Choroid plexus epithelial cell (primary cell): ENCODE data around the gene TM9SF3.

Experiments
- DNase-seq: peaks from one replicate; pipeline ENCODE4 v3.0.0-alpha.2; 2010; ENCODE audit warnings: low read depth
- H3K4me3 ChIP-seq: 2 replicates; pipeline ENCODE4 v1.5.1; 2011; ENCODE audit warnings: low read depth, mild to moderate bottlenecking, control low read depth, low read length, moderate library complexity
- CTCF ChIP-seq: conservative IDR thresholded peaks from 2 replicates; pipeline ENCODE4 v1.5.1; 2011; ENCODE audit warnings: low read depth, mild to moderate bottlenecking, control low read depth, inconsistent platforms, low read length, moderate library complexity

Gene TM9SF3

GRCh38 chr10:96622013-96622787 is 35.4 kb upstream of the TM9SF3 start:
- H3K4me3 ChIP-seq: no peak overlapping the region
- TF ChIP-seq CTCF: no peak
- DNase-seq: no peak

- peak; percentile 38 for DNase-seq
- no peak for TF ChIP-seq CTCF
- no peak overlapping the region for H3K4me3 ChIP-seq
Measured at GRCh38 chr10:96619796-96620773, 33.3 kb upstream of the TM9SF3 start.

GRCh38 chr10:96619120-96619519 is 32.3 kb upstream of the TM9SF3 start:
- TF ChIP-seq CTCF: no peak

GRCh38 chr10:96618653-96619052 is 31.8 kb upstream of the TM9SF3 start:
- no peak for TF ChIP-seq CTCF

More at GRCh38 chr10:96619120-96619519, 32.3 kb upstream of the TM9SF3 start:
- H3K4me3 ChIP-seq: no peak overlapping the region
- no peak for DNase-seq

GRCh38 chr10:96616961-96617360 is 30.1 kb upstream of the TM9SF3 start:
- no peak for DNase-seq
- TF ChIP-seq CTCF: no peak

More at GRCh38 chr10:96618653-96619052, 31.8 kb upstream of the TM9SF3 start:
- no peak overlapping the region for H3K4me3 ChIP-seq
- DNase-seq: peak; percentile 54

GRCh38 chr10:96614515-96614914 is 27.7 kb upstream of the TM9SF3 start:
- no peak for TF ChIP-seq CTCF
- no peak overlapping the region for H3K4me3 ChIP-seq
- peak; percentile 68 for DNase-seq

More at GRCh38 chr10:96616961-96617360, 30.1 kb upstream of the TM9SF3 start:
- no peak overlapping the region for H3K4me3 ChIP-seq
